Lung (tissue), 12 donors: Measurements from ENCODE around the gene IQCN. TPM values are rescaled to one million over a fixed set of nuclear protein-coding genes. Genes with fewer than 3 reads are reported as not detected.

Experiments
- ATAC-seq: fragments of 200-7000 bp; cut with Tn5 transposase; one replicate; pipeline ENCODE4 v1.9.1; 2020; ENCODE audit warnings: moderate number of reproducible peaks; ENCODE audit not compliant: insufficient read depth, low FRiP score
- DNase-seq, 3 donors: peaks; one replicate each; pipeline ENCODE4 v3.0.0-alpha.2; 2013 to 2017
- H3K27ac ChIP-seq, 2 donors: one replicate each; pipeline ENCODE4 v1.5.1; 2013; ENCODE audit warnings: mild to moderate bottlenecking in 2 of 2, moderate library complexity in 2 of 2, control low read depth in 1 of 2, inconsistent platforms in 1 of 2, low read depth in 1 of 2, low read length in 1 of 2
- H3K27me3 ChIP-seq, 3 donors: one replicate each; pipeline ENCODE4 v1.5.1; 2013; ENCODE audit warnings: low read length in 2 of 3; ENCODE audit not compliant: control insufficient read depth in 3 of 3, insufficient read depth in 3 of 3
- H3K36me3 ChIP-seq, 4 donors: one replicate each; pipeline ENCODE4 v1.5.1; 2013; ENCODE audit warnings: low read length in 4 of 4, mild to moderate bottlenecking in 1 of 4, moderate library complexity in 1 of 4; ENCODE audit not compliant: control insufficient read depth in 4 of 4, insufficient read depth in 4 of 4
- H3K4me1 ChIP-seq, 5 donors: one replicate each; pipeline ENCODE4 v1.5.1; 2013; ENCODE audit warnings: low read length in 5 of 5, mild to moderate bottlenecking in 2 of 5, moderate library complexity in 1 of 5; ENCODE audit not compliant: control insufficient read depth in 5 of 5, insufficient read depth in 5 of 5
- H3K4me3 ChIP-seq: one replicate; pipeline ENCODE4 v1.5.1; 2013; ENCODE audit warnings: mild to moderate bottlenecking, control low read depth, moderate library complexity
- H3K9ac ChIP-seq, 2 donors: one replicate each; pipeline ENCODE4 v1.5.1; 2013; ENCODE audit warnings: low read length in 2 of 2, control low read depth in 1 of 2; ENCODE audit not compliant: insufficient read depth in 1 of 2
- H3K9me3 ChIP-seq, 4 donors: one replicate each; pipeline ENCODE4 v1.5.1; 2013; ENCODE audit warnings: low read length in 3 of 4, mild to moderate bottlenecking in 1 of 4, moderate library complexity in 1 of 4; ENCODE audit not compliant: control insufficient read depth in 4 of 4, insufficient read depth in 3 of 4
- WGBS, 2 donors: extraction: QIAGEN DNeasy Blood & Tissue Kit; methylation state at CpG; one replicate each; pipeline ENCODE4 v1.1.7; 2013; 5-methylcytosine and 5-hydroxymethylcytosine counted together
- polyA plus RNA-seq, 2 donors: library from polyadenylated mRNA; stranded (reverse); fragments of 200-250 nt; gene quantifications; one replicate each; pipeline ENCODE4 v1.2.1, GENCODE V29; 2013
- total RNA-seq, 2 donors: library from RNA; depleted of rRNA in 1 of 2; stranded (reverse); fragments of >200 nt in 1 of 2; gene quantifications; one replicate each; pipeline ENCODE4 v1.2.1, GENCODE V29; 2014 to 2021
- TF ChIP-seq, protein P1 (sequence below): IDR thresholded peaks from 2 replicates; pipeline ENCODE4 v1.5.1; 2012; ENCODE audit warnings: mild to moderate bottlenecking; ENCODE audit errors: control extremely low read depth, extremely low read depth
- donor health status: control.
- donor health status: control.
- donor health status: Bipolar disorder and iron deficiency.
- donor health status: healthy.
- donor health status: DM: yes; HTN: yes; CAD: no.

The IQCN gene
- total and polyA plus RNA-seq, 4 donors: 0.69 to 5.5 (median 3.3) TPM

DNA sequence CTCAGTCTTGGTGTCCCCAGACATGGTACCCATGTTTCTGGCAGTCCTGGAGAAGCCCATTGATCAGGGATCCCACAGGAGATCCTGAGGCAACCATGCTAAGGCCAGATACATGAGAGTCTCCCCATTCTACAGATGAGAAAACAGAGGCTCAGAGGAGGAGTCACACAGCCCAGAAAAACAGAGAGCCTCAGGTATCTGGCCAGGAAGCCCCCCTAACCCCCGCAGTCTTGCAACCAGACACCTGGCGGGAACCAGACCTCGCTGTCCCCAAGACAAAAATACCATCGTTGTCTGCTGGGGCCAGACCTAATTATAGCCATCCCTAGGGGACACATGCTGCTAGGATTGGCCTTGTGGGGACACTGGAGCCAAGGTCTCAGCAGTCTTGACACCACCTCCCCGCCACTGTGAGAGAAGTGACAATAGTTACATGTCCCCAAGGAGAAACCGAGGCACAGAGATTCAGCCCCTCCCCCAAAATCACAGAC is 46.4 kb downstream of the IQCN start:
- Histone ChIP-seq H3K27ac (no peak overlapping the region), H3K27me3 (peaks cover 0 to 39% (median 11%) of the 10 kb centered on the region in 3 donors), H3K4me3 (no peak overlapping the region), H3K9me3 (peaks cover 0 to under 1% (median 0%) of the 10 kb centered on the region in 4 donors), H3K9ac (no peak overlapping the region), H3K4me1 (peaks cover 0 to 19% (median 0%) of the 10 kb centered on the region in 5 donors), H3K36me3 (no peaks in the 10 kb centered on the region)
- TF ChIP-seq, protein P1, sequence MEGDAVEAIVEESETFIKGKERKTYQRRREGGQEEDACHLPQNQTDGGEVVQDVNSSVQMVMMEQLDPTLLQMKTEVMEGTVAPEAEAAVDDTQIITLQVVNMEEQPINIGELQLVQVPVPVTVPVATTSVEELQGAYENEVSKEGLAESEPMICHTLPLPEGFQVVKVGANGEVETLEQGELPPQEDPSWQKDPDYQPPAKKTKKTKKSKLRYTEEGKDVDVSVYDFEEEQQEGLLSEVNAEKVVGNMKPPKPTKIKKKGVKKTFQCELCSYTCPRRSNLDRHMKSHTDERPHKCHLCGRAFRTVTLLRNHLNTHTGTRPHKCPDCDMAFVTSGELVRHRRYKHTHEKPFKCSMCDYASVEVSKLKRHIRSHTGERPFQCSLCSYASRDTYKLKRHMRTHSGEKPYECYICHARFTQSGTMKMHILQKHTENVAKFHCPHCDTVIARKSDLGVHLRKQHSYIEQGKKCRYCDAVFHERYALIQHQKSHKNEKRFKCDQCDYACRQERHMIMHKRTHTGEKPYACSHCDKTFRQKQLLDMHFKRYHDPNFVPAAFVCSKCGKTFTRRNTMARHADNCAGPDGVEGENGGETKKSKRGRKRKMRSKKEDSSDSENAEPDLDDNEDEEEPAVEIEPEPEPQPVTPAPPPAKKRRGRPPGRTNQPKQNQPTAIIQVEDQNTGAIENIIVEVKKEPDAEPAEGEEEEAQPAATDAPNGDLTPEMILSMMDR: no peak
- ATAC-seq (no peak), DNase-seq (no peak)
- 79% methylated on average over 6 of the region's 6 CpGs for WGBS, 2 donors

GRCh38 chr19:18226956-18227780 is 47.1 kb downstream of the IQCN start:
- no peak overlapping the region for H3K27ac ChIP-seq
- H3K4me3 ChIP-seq: no peak overlapping the region
- H3K9ac ChIP-seq: no peak overlapping the region
- no peaks in the 10 kb centered on the region for H3K36me3 ChIP-seq
- WGBS, 2 donors: 87 to 88% methylated on average over 18 of the region's 18 CpGs
- H3K27me3 ChIP-seq: peaks cover 0 to 35% (median 7%) of the 10 kb centered on the region in 3 donors
- TF ChIP-seq, protein P1: no peak
- peaks cover 0 to 19% (median 0%) of the 10 kb centered on the region in 5 donors for H3K4me1 ChIP-seq
- H3K9me3 ChIP-seq: no peaks in the 10 kb centered on the region
- no peak for ATAC-seq
- DNase-seq: no peak

DNA sequence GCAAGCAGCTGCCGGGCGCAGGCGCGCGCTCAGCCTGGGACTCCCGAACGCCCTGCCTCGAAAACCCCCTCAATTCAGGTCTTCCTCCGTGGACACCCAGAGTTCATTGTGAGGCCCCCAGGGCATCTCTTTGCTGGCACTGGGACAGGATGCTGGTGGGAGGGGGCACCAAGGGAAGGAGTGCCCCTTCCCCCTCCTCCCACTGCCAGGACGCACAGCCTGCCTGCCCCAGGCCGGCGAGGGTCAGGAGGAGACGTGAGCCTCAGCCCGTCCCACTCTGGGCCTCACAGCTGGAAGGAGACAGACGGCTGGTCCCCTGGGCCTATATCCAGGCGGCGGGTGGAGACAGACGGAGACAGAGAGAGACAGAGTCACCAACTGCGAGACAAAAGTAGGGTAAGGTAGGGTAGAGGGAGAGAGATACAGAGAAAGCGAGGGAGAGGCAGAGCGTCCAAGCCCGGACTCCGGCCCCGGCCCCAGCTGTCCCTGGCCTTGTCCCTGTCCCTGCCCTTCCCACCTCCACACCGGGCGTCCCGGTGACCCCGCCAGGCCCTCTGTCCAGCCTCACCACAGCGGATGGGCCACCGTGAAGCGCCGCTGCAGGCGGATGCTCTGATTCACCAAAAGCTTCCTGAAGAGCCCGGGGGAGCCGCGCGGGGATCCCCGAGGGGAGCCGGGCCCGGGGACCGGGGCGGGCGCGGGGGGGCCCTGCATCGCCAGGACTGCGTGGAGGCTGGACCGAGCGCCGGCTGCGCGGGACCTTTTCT is 48.4 kb downstream of the IQCN start, which contains the start of gene PDE4C:
Gene PDE4C, minus strand, starts transcription at position 737 of the 767 bp plus-strand sequence. Its CDS starts 23 bp downstream, at position 714.
- TF ChIP-seq, protein P1: no peak
- Histone ChIP-seq H3K4me1 (peaks cover 0 to 19% (median 0%) of the 10 kb centered on the region in 5 donors), H3K27ac (peak within 1 kb of the TSS in 1 of 2 donors; percentile 22), H3K4me3 (no peak within 1 kb of the TSS), H3K36me3 (no peaks in the 10 kb centered on the region), H3K27me3 (peaks cover 0 to 32% (median 7%) of the 10 kb centered on the region in 3 donors), H3K9ac (peak within 1 kb of the TSS in 1 of 2 donors; percentile 12), H3K9me3 (no peaks in the 10 kb centered on the region)
- DNase-seq (peak; percentile 35 to 58 (median 41)), ATAC-seq (no peak)
- 7 to 17% methylated on average over 48 to 51 of the region's 51 CpGs for WGBS, 2 donors
